IMR-90 (cell line): ENCODE results near the gene RARB. TPM values are rescaled to one million over a fixed set of nuclear protein-coding genes. Genes with fewer than 3 reads are reported as not detected.

Experiments used
- ATAC-seq: fragments of 200-7000 bp; cut with Tn5 transposase; 2 replicates; pipeline ENCODE4 v1.9.1; 2020; ENCODE audit warnings: low read depth, mild to moderate bottlenecking, moderate library complexity
- BruUV-seq: library from RNA; stranded (reverse); fragments of 400-500 nt; replicated peaks from 2 replicates; lab custom pipeline; 2021; lab: Mats Ljungman, UMichigan
- CTCF ChIA-PET: fragments of 300-600 bp; formaldehyde crosslinking; extraction: SDS; loops from one replicate; lab custom pipeline; 2021; ENCODE audit warnings: antibody characterized with exemption; lab: Yijun Ruan, JAX
- POLR2A ChIA-PET: fragments of 300-600 bp; sonication (Branson Sonifier 250); formaldehyde crosslinking; loops from one replicate; lab custom pipeline; 2022; ENCODE audit warnings: antibody characterized with exemption; ENCODE audit not compliant: unreplicated experiment; lab: Charles Lee
- DNase-seq: peaks from one replicate; pipeline ENCODE4 v3.0.0; 2013
- H2AFZ ChIP-seq: replicated peaks from 2 replicates; pipeline ENCODE3; 2013; ENCODE audit warnings: low read length, mild to moderate bottlenecking; ENCODE audit not compliant: poor library complexity
- H2AK5ac ChIP-seq: 2 replicates; pipeline ENCODE4 v1.6.1; 2013; ENCODE audit warnings: low read depth, low read length, inconsistent platforms
- H2AK9ac ChIP-seq: replicated peaks from 2 replicates; pipeline ENCODE3; 2013; ENCODE audit warnings: mild to moderate bottlenecking, low read depth, low read length, moderate library complexity; ENCODE audit not compliant: poor library complexity
- H2BK120ac ChIP-seq: 2 replicates; pipeline ENCODE4 v1.6.1; 2013; ENCODE audit warnings: low read depth, low read length, inconsistent platforms
- H2BK15ac ChIP-seq: 3 replicates; pipeline ENCODE4 v1.6.1; 2013; ENCODE audit warnings: low read depth, low read length, inconsistent platforms
- H2BK20ac ChIP-seq: 2 replicates; pipeline ENCODE4 v1.6.1; 2013; ENCODE audit warnings: low read depth, mild to moderate bottlenecking, inconsistent platforms, low read length, moderate library complexity
- H2BK5ac ChIP-seq: 2 replicates; pipeline ENCODE4 v1.6.1; 2013; ENCODE audit warnings: mild to moderate bottlenecking, low read depth, low read length, inconsistent platforms; ENCODE audit not compliant: poor library complexity, severe bottlenecking
- H3K14ac ChIP-seq: replicated peaks from 2 replicates; pipeline ENCODE4 v1.6.1; 2013; ENCODE audit warnings: low read depth, low read length, inconsistent platforms
- H3K18ac ChIP-seq: 2 replicates; pipeline ENCODE4 v1.6.1; 2013; ENCODE audit warnings: low read depth, low read length, control low read depth
- H3K23ac ChIP-seq: 2 replicates; pipeline ENCODE4 v1.6.1; 2013; ENCODE audit warnings: low read depth, low read length, inconsistent platforms
- H3K27ac ChIP-seq: 2 replicates; pipeline ENCODE4 v1.5.1; 2013; ENCODE audit warnings: mild to moderate bottlenecking, control low read depth, low read length; ENCODE audit not compliant: insufficient read depth
- H3K27me3 ChIP-seq: 2 replicates; pipeline ENCODE4 v1.6.1; 2013; ENCODE audit warnings: low read length; ENCODE audit not compliant: control insufficient read depth, insufficient read depth
- H3K36me3 ChIP-seq: 2 replicates; pipeline ENCODE4 v1.6.1; 2013; ENCODE audit warnings: low read length, mixed read lengths; ENCODE audit not compliant: control insufficient read depth, insufficient read depth
- H3K4ac ChIP-seq: 2 replicates; pipeline ENCODE4 v1.6.1; 2013; ENCODE audit warnings: low read depth, low read length, inconsistent platforms
- H3K4me1 ChIP-seq: 2 replicates; pipeline ENCODE4 v1.6.1; 2013; ENCODE audit warnings: low read length, mixed read lengths; ENCODE audit not compliant: control insufficient read depth, insufficient read depth
- H3K4me2 ChIP-seq: 2 replicates; pipeline ENCODE4 v1.6.1; 2013; ENCODE audit warnings: low read depth, mild to moderate bottlenecking, control low read depth, low read length, moderate library complexity
- H3K4me3 ChIP-seq: 2 replicates; pipeline ENCODE4 v1.5.1; 2013; ENCODE audit warnings: low read depth, mild to moderate bottlenecking, control low read depth, low read length, moderate library complexity; ENCODE audit not compliant: insufficient read depth
- H3K56ac ChIP-seq: 2 replicates; pipeline ENCODE4 v1.6.1; 2013; ENCODE audit warnings: low read length, inconsistent platforms; ENCODE audit not compliant: insufficient read depth; ENCODE audit errors: extremely low read depth
- H3K79me1 ChIP-seq, 2 experiments: 2 replicates each; pipeline ENCODE4 v1.6.1; 2013; ENCODE audit warnings: low read length in 2 of 2, inconsistent platforms in 1 of 2, low read depth in 1 of 2
- H3K9ac ChIP-seq: 2 replicates; pipeline ENCODE4 v1.6.1; 2013; ENCODE audit warnings: low read depth, low read length, control low read depth
- H3K9me1 ChIP-seq: 2 replicates; pipeline ENCODE4 v1.6.1; 2013; ENCODE audit warnings: low read length, inconsistent platforms; ENCODE audit not compliant: insufficient read depth
- H3K9me3 ChIP-seq: 2 replicates; pipeline ENCODE4 v1.6.1; 2013; ENCODE audit warnings: low read length; ENCODE audit not compliant: control insufficient read depth, insufficient read depth
- H4K20me1 ChIP-seq: 2 replicates; pipeline ENCODE4 v1.6.1; 2013; ENCODE audit warnings: low read length, inconsistent platforms; ENCODE audit not compliant: insufficient read depth
- H4K5ac ChIP-seq: 2 replicates; pipeline ENCODE4 v1.6.1; 2013; ENCODE audit warnings: mild to moderate bottlenecking, low read depth, low read length, control low read depth
- H4K8ac ChIP-seq, 2 experiments: 2 replicates each; pipeline ENCODE4 v1.6.1; 2013; ENCODE audit warnings: low read depth in 2 of 2, low read length in 2 of 2, control low read depth in 1 of 2, inconsistent platforms in 1 of 2
- H4K91ac ChIP-seq: 2 replicates; pipeline ENCODE4 v1.6.1; 2013; ENCODE audit warnings: low read depth, low read length, inconsistent platforms; ENCODE audit not compliant: insufficient read depth
- BHLHE40 ChIP-seq: fragments of 150-350 bp; IDR thresholded peaks from 2 replicates; pipeline ENCODE4 v1.6.1; 2016; ENCODE audit warnings: mild to moderate bottlenecking, low read depth, low read length
- CEBPB ChIP-seq: IDR thresholded peaks from 2 replicates; pipeline ENCODE4 v1.6.1; 2012; ENCODE audit warnings: low read depth, low read length, improper control_type of control experiment
- CHD1 ChIP-seq: IDR thresholded peaks from 2 replicates; pipeline ENCODE4 v1.6.1; 2012; ENCODE audit warnings: low read depth, low read length, improper control_type of control experiment
- CTCF ChIP-seq: conservative IDR thresholded peaks from 2 replicates; pipeline ENCODE4 v1.5.1; 2012; ENCODE audit warnings: mild to moderate bottlenecking, low read depth, low read length, improper control_type of control experiment
- ELK1 ChIP-seq: fragments of 150-350 bp; IDR thresholded peaks from 2 replicates; pipeline ENCODE4 v1.6.1; 2016; ENCODE audit warnings: low read depth, mild to moderate bottlenecking, low read length, moderate library complexity, borderline replicate concordance
- FOS ChIP-seq: fragments of 150-350 bp; IDR thresholded peaks from 2 replicates; pipeline ENCODE4 v1.6.1; 2016; ENCODE audit warnings: low read depth, low read length
- MAFK ChIP-seq: IDR thresholded peaks from 2 replicates; pipeline ENCODE4 v1.6.1; 2012; ENCODE audit warnings: low read depth, low read length, improper control_type of control experiment
- MAZ ChIP-seq: IDR thresholded peaks from 2 replicates; pipeline ENCODE4 v1.6.1; 2012; ENCODE audit warnings: low read depth, mild to moderate bottlenecking, low read length, improper control_type of control experiment, moderate library complexity, borderline replicate concordance
- MXI1 ChIP-seq: IDR thresholded peaks from 2 replicates; pipeline ENCODE4 v1.6.1; 2012; ENCODE audit warnings: low read depth, mild to moderate bottlenecking, low read length, moderate library complexity, borderline replicate concordance
- NFE2L2 ChIP-seq: fragments of 150-350 bp; IDR thresholded peaks from 2 replicates; pipeline ENCODE4 v1.6.1; 2016; ENCODE audit warnings: low read depth, mild to moderate bottlenecking, low read length
- POLR2A ChIP-seq: IDR thresholded peaks from 2 replicates; pipeline ENCODE4 v1.6.1; 2012; ENCODE audit warnings: mild to moderate bottlenecking, low read depth, low read length
- RAD21 ChIP-seq: IDR thresholded peaks from 2 replicates; pipeline ENCODE4 v1.6.1; 2012; ENCODE audit warnings: low read length, improper control_type of control experiment
- RCOR1 ChIP-seq: IDR thresholded peaks from 2 replicates; pipeline ENCODE4 v1.6.1; 2012; ENCODE audit warnings: mild to moderate bottlenecking, low read length, improper control_type of control experiment; ENCODE audit not compliant: insufficient replicate concordance
- RFX5 ChIP-seq: IDR thresholded peaks from 2 replicates; pipeline ENCODE4 v1.8.0; 2012; ENCODE audit warnings: low read depth, mild to moderate bottlenecking, low read length, moderate library complexity
- SMC3 ChIP-seq: fragments of 150-350 bp; IDR thresholded peaks from 2 replicates; pipeline ENCODE4 v1.6.1; 2016; ENCODE audit warnings: low read depth, mild to moderate bottlenecking, antibody characterized with exemption, low read length, moderate library complexity
- USF2 ChIP-seq: fragments of 150-350 bp; IDR thresholded peaks from 2 replicates; pipeline ENCODE4 v1.6.1; 2017; ENCODE audit warnings: mild to moderate bottlenecking, antibody characterized with exemption, low read length, low read depth
- WGBS, 2 experiments: methylation state at CpG; one replicate each; pipeline versions ENCODE4 v1.1.5 to v1.1.7; 2013; ENCODE audit warnings: missing lambda C conversion rate in 2 of 2; ENCODE audit not compliant: insufficient read length in 1 of 2; ENCODE audit errors: extremely low coverage in 2 of 2; 5-methylcytosine and 5-hydroxymethylcytosine counted together
- dilution Hi-C: fragments of 300-500 bp; cut with HindIII; formaldehyde crosslinking; loops from one replicate; pipeline ENCODE4 v1.14.3; 2018; ENCODE audit warnings: low sequenced_read_pairs; ENCODE audit not compliant: unreplicated experiment
- in situ Hi-C: fragments of 300-500 bp; cut with MboI; formaldehyde crosslinking; loops from 3 replicates; pipeline ENCODE4 v1.14.3; 2019; ENCODE audit warnings: low sequenced_read_pairs, inconsistent platforms, mixed read lengths
- intact Hi-C: fragments of 100-400 bp; cut with micrococcal nuclease; formaldehyde crosslinking; loops from 2 replicates; pipeline ENCODE4 v1.10.0; 2022
- polyA plus RNA-seq, 3 experiments: library from polyadenylated mRNA; depleted of rRNA; stranded (reverse); fragments of >200 nt; gene quantifications; 2 replicates each; pipeline ENCODE4 v1.2.3, GENCODE V29; 2012; ENCODE audit warnings: low replicate concordance in 1 of 3
- total RNA-seq: library from RNA; depleted of rRNA; stranded (reverse); fragments of >200 nt; gene quantifications from 2 replicates; pipeline ENCODE4 v1.2.3, GENCODE V29; 2012

Gene RARB
- total and polyA plus RNA-seq, 2 of the 4 experiments (the other 2 are of a cell fraction): 0.53 to 1.4 TPM

- ChIA-PET POLR2A (no interaction called here), CTCF (no interaction called here)
- H3K4ac ChIP-seq: no peak overlapping the region
- no peak overlapping the region for H3K18ac ChIP-seq
- 80% methylated on average over 2 of the region's 6 CpGs; no CpG with 5 or more reads in 1 of the 2 experiments for WGBS, 2 experiments
- no peak overlapping the region for H4K5ac ChIP-seq
- intact Hi-C loops: no loop called here
- H3K9me3 ChIP-seq: no peaks in the 10 kb centered on the region
- H2BK15ac ChIP-seq: no peak overlapping the region
- dilution Hi-C loops: no loop called here
- no peak overlapping the region for H2BK120ac ChIP-seq
- H3K4me2 ChIP-seq: no peak overlapping the region
- DNase-seq (no peak), ATAC-seq (no peak)
- in situ Hi-C loops: no loop called here
- no peak overlapping the region for H2BK5ac ChIP-seq
- no peak overlapping the region for H3K9ac ChIP-seq
- no peak overlapping the region for H4K8ac ChIP-seq
- no peaks in the 10 kb centered on the region for H3K79me1 ChIP-seq
- H2AK5ac ChIP-seq: no peak overlapping the region
- H3K23ac ChIP-seq: no peak overlapping the region
- BruUV-seq: no TSS peak
- no peaks in the 10 kb centered on the region for H3K27me3 ChIP-seq
- H3K36me3 ChIP-seq: no peaks in the 10 kb centered on the region
- no peak overlapping the region for H3K14ac ChIP-seq
- H3K9me1 ChIP-seq: no peaks in the 10 kb centered on the region
- no peak overlapping the region for H4K91ac ChIP-seq
- TF ChIP-seq BHLHE40 (no peak), FOS (no peak), NFE2L2 (no peak), CEBPB (no peak), MAZ (no peak), RAD21 (no peak), RFX5 (no peak), RCOR1 (no peak), POLR2A (no peak), SMC3 (no peak), CHD1 (no peak), MXI1 (no peak), MAFK (no peak), ELK1 (no peak), USF2 (no peak), CTCF (no peak)
- H2AFZ ChIP-seq: no peak overlapping the region
- no peaks in the 10 kb centered on the region for H3K4me1 ChIP-seq
- H4K20me1 ChIP-seq: no peaks in the 10 kb centered on the region
- no peak overlapping the region for H2BK20ac ChIP-seq
- H3K56ac ChIP-seq: no peak overlapping the region
- no peak overlapping the region for H2AK9ac ChIP-seq
- no peak overlapping the region for H3K27ac ChIP-seq
- no peak overlapping the region for H3K4me3 ChIP-seq
These were observed 11.9 kb upstream of the RARB start for GRCh38 chr3:25416176-25416575.
